NCI-H510A (cell line): ENCODE results near the gene L1CAM.

Experiments
- DNase-seq: peaks from one replicate; lab custom pipeline; 2025; lab: John Stamatoyannopoulos, UW

L1CAM gene

GRCh38 chrX:153885968-153886903 is at the start of gene L1CAM:
TSS of gene L1CAM (minus strand) at chrX:153886173. CDS start at chrX:153875836, 10,337 bp downstream.
- no peak for DNase-seq

DNA sequence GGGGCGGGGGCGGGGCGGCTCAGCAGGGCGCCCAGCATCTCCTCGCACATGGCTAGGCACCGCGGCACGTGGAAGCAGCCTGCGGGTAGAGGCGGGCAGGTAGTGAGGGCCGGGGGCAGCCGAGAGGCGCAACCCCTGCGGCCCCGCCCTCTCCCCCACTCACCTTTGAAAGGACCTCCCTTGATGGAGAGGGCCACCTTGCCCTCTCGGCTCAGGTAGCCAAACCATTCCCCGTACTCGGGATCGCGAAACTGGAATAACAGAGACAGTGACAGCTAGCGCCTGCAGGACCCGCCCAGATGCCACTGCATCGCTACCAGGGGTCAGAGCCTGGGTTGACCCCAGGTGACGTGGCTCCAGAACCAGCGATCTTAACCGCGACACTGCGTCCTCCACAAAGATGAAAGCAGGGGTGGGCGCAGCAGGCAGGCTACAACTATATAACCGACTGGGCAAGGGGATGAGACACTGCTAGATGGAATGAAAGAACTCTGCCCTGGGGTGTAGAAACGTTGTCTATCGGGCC is 49.4 kb upstream of the L1CAM start:
- no peak for DNase-seq

DNA sequence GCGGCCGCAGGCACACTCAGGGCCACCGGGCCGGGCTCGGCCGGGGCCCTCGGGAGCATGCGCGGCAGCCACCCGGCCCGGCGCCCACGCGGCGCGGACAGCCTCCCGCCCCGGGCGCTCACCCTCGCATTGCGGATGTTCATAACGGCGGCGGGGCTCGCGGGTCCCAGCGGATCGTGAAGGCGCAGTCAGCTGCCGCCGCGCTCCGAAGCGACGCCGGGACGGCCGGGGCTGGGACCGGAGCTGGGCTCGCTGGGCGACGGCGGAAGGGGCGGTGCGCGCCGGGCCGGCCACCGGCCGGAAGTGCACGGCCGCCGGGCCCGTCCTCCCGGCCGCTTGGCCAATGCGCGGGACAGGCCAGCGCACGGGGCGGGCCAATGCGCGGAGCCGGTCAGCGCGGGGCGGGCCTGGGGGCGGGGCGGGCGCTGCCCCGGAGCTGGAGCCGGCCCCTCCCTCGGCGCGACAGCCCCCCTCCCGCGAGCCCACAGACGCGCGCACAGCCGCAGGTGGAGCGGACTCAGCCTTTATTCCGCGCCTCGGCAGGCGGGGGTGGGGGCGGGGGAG is 48.9 kb upstream of the L1CAM start, which contains the start of gene NAA10:
NAA10 (minus strand) TSS at position 276 of the 564 bp plus-strand sequence; CDS start at position 143, 133 bp downstream.
- DNase-seq: peak; percentile 62

GRCh38 chrX:153934148-153934761 is 48.3 kb upstream of the L1CAM start:
- no peak for DNase-seq

- no peak for DNase-seq
Observed at GRCh38 chrX:153933748-153934147, 47.8 kb upstream of the L1CAM start.

GRCh38 chrX:153932220-153932915 is 46.4 kb upstream of the L1CAM start:
- no peak for DNase-seq

DNA sequence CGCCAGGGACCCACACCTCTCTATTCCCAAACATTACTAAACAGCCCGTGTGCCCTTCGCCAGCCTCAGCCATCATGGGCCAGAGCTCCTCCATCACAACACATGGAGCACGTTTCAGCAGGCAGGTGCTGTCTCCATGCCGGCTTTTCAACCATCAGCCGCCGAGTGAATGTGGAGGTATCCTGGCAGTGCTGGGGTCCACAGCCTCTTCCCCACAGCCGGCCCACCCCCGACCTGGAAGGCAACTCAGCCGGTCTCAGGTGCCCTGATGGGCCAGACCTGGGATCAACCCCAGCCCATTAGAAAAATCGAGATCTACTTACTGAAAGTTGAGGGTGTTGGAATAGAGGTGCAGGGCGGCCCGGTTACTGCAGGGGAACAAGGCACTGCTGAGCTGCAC is 45.8 kb upstream of the L1CAM start:
- DNase-seq: no peak

DNA sequence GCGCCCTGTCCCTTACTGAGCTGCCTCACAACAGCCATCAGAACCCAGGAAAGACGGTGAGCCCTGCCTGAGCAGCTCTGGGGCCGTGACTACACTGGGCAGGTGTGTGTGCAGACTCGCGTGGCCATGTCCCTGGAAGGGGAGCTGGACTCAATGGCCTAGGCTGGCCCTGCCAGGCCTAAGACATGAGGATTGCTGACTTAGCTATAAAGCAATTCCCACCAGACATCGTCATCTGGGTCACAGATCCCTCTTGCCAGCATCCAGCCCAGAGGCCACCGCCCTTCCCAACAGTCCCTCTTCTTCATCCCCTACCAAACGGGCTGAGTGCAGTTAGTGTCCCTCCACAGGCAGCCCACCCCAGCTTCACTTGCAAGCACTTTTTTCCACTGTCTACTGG is 45.2 kb upstream of the L1CAM start:
- no peak for DNase-seq

- no peak for DNase-seq
Observed at GRCh38 chrX:153930011-153930910, 44.3 kb upstream of the L1CAM start.

- DNase-seq: no peak
Observed at GRCh38 chrX:153929576-153929975, 43.6 kb upstream of the L1CAM start.

- no peak for DNase-seq
Observed at GRCh38 chrX:153928846-153929245, 42.9 kb upstream of the L1CAM start.

GRCh38 chrX:153927922-153928760 is 42.2 kb upstream of the L1CAM start:
- DNase-seq: peak; percentile 94

GRCh38 chrX:153927672-153927921 is 41.6 kb upstream of the L1CAM start:
- DNase-seq: no peak

DNA sequence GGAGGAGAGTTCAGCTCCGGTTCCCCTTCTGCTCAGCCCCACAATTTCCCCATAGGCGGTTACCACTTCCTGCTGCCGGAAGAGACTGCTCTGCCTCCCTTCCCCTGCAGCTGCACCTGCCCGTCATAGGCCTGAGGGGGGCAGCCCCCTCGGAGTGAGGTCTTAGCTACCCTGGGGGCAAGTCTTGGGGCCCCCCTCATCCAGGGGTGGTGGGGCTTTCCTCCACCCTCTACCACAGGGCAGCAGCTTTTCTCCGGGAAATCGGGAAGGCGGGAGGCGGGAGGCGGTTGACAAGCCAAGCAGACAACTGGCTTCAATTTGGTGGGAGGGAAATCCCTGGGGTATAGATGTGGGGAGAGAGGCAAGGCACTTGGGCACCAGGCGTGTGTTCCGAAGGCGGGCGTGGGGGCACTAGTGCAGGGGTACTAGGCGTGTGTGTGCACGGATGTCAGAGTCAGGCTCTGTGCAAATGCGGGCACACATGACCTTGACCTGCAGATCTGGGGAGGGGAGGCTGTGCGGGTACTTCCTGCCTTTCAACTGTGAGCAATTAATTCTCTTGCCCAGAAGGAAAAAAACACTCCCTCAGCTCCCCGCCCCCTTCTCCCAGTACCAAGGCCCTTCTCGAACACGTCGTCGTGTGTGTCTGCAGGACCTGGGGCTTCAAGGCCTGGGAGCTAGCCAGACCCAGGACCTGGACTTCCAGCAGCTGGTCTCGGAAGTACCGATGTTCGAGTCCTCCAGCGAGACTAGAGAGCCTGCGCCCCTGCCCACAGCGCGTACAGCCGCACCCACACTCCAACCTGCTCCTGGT is 41.1 kb upstream of the L1CAM start:
- DNase-seq: no peak

DNA sequence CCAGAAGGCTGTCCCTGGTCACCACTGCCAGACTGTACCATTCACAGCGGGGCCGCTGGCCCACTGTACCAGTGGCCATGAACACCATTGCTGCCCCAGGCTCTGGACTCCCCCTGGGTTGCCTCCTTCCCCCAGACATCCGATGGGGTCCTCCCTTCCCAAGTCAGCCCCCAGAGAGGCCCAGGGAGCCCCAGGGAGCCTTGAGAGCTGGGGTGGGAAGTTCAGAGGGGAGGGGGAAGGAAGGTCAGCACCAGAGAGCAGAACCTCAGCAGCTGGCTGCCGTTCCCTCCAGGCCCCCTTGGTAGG is 40.5 kb upstream of the L1CAM start:
- DNase-seq: no peak

DNA sequence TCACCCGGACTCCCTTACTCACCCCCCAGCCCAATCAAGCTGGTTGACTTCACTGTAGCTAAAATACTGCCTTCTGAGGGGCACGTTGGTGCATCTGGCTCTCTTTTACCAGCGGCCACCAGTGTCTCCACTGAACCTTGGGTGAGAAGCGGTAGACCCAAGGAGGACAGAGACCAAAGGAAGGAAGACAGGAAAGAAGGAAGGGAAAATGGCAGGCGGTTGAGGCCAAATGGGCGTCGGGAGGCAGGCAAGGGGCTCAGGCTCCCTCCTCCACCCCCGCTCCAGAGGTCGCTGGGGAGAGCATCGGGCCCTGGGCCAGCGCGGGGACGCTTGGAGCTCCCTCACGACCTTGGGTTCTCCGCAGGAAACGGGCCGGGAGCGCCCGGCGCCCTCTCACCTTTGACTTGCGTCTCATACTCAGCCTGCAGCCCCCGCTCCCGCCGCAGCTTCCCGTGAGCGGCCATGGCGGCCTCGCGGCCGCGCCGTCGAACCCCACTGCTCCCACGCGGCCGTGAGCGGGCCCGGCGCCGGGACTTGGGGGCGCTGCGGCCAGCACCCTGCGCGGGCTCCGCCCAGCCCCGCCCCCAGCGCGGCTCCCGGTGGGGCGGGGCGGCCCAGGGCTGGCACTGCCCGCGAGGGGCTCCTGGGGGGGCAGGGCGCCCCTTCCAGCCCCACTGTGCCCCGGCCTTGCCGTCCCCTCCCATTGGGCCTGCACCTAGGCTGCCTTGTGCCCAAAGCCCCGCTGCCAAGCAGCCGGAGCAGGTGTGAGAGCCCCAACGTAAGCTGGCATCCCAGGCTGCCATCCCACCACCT is 40.0 kb upstream of the L1CAM start, which contains the start of gene ARHGAP4:
ARHGAP4 (minus strand) TSS at position 526 of the 813 bp plus-strand sequence; CDS start at position 464, 62 bp downstream.
- DNase-seq: no peak

- no peak for DNase-seq
Observed at GRCh38 chrX:153925387-153925738, 39.4 kb upstream of the L1CAM start.

DNA sequence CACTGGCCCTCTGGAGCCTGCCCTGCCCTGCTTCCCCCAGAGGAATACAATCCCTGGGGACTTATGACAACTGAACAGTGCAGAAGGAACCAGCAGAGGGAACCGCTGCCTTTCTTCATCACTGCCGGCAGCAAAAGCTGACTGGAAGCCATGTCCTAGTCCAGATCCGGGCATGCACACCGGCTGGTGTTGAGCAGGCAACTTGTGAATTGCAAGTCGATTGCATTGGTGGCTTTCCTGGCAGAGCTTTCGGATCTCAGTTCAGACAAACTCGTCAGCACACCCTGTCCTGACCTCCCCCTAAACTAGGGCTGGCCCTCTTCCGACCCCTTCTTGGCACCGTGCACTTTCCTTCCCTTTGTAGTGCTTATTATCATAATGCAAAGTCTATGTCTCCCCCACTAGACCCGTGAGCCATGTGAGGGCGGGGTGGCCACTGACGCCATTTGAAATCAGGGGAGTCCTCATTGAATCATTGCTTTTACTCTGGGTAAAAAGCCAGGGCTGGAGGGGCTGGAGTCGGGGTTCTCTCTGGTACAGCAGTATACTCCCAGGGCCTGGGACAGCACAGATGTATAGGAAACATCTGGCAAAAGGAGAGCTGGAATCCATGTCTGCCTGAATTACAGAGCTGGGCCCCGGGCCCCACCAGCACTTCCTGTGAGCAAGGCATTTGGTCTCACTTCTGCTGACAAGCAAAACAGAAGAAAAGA is 38.3 kb upstream of the L1CAM start:
- no peak for DNase-seq
